ENCODE results near the gene PCDHGA1. TPM values are rescaled to one million over a fixed set of nuclear protein-coding genes. Genes with fewer than 3 reads are reported as not detected.

Gene PCDHGA1
- total and polyA plus RNA-seq, 9 of the 15 experiments (the other 6 are each of a cell fraction or from before 2014, with no cell fraction given): 0.05 to 0.26 (median 0.18) TPM; not detected in 2

DNA sequence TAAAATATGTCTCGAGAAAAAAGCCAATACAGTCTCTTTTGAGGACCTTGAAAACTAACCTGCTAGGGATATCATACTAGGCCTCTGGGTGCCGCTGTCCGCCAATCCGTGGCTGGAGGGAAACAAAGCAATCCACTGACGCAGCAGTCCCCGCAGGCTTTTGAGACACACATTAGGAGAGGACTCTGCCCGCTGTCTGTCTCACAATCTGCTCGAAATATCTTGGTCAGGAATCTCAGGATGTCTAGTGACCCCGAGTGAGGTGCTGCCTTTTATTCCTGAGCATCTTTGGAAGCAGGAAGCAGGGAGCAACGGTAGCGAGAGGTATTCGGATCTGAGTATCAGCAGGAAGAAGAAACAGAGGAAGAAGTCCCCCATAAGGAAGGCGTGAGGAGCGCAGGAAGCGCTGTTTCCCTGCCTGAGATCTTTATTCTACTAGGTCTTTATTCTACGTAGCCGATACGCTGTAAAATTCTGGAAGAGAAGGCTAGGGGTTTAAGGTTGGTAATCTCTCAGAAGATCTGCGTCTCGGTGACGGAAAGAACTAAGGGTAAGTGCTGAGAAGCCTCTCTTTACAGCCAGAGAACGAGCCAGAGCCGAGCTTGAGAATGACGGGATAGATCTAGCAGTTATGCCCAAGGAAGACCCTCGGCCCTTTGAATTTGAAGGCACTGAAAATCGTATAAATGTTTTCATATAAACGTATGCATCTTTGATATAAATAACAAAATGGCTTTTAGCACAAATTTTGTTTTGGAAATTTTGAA, 4.0 kb upstream of the PCDHGA1 start (continued):
- TF ChIP-seq POLR2AphosphoS2 (IDR thresholded peaks at IDR 0.05; ENCODE audit: low read length) (no peak), ZNF184 (CRISPR knock-in tag; IDR thresholded peaks at IDR 0.05) (no peak), MTF1 (CRISPR knock-in tag; IDR thresholded peaks at IDR 0.05; ENCODE audit: borderline replicate concordance) (no peak), RNF2 (IDR thresholded peaks at IDR 0.05) (no peak), RBBP5 (IDR thresholded peaks at IDR 0.05; ENCODE audit: borderline replicate concordance, insufficient read depth, low read length, poor library complexity, severe bottlenecking) (no peak), SMAD2 (IDR thresholded peaks at IDR 0.05; ENCODE audit: low read depth, low read length) (no peak), SMAD3 (CRISPR knock-in tag; conservative IDR thresholded peaks at IDR 0.05) (no peak), CBX2 (IDR thresholded peaks at IDR 0.05; ENCODE audit: insufficient read depth, low read length, poor library complexity, severe bottlenecking) (no peak), GABPA (tag; conservative IDR thresholded peaks at IDR 0.05; ENCODE audit: low read depth) (no peak), HDAC8 (tag; IDR thresholded peaks at IDR 0.05) (no peak), FUS (optimal IDR thresholded peaks at IDR 0.05; ENCODE audit: low read depth, low read length) (no peak), DPF2 (IDR thresholded peaks at IDR 0.05) (0 out of 2 replicates have a peak, but pooled peaks have one; percentile 26), ZNF75A (CRISPR knock-in tag; IDR thresholded peaks at IDR 0.05) (no peak), ZBTB17 (CRISPR knock-in tag; IDR thresholded peaks at IDR 0.05) (no peak), ZNF384 (IDR thresholded peaks at IDR 0.05; ENCODE audit: low read depth, low read length) (no peak; the same call in 1 of the 2 replicates), SMC3 (conservative IDR thresholded peaks at IDR 0.05; ENCODE audit: insufficient read depth, low read depth, low read length) (0 out of 2 replicates have a peak, but pooled peaks have one; percentile 26), PCBP2 (IDR thresholded peaks at IDR 0.05; ENCODE audit: low read depth, low read length, poor library complexity, severe bottlenecking) (no peak), TRIM28 (IDR thresholded peaks at IDR 0.05) (0 out of 2 replicates have a peak, but pooled peaks have one; percentile 31)
- TF ChIP-seq, protein P1, sequence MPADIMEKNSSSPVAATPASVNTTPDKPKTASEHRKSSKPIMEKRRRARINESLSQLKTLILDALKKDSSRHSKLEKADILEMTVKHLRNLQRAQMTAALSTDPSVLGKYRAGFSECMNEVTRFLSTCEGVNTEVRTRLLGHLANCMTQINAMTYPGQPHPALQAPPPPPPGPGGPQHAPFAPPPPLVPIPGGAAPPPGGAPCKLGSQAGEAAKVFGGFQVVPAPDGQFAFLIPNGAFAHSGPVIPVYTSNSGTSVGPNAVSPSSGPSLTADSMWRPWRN (IDR thresholded peaks at IDR 0.05; ENCODE audit: low read depth): no peak
- TF ChIP-seq, protein P2, sequence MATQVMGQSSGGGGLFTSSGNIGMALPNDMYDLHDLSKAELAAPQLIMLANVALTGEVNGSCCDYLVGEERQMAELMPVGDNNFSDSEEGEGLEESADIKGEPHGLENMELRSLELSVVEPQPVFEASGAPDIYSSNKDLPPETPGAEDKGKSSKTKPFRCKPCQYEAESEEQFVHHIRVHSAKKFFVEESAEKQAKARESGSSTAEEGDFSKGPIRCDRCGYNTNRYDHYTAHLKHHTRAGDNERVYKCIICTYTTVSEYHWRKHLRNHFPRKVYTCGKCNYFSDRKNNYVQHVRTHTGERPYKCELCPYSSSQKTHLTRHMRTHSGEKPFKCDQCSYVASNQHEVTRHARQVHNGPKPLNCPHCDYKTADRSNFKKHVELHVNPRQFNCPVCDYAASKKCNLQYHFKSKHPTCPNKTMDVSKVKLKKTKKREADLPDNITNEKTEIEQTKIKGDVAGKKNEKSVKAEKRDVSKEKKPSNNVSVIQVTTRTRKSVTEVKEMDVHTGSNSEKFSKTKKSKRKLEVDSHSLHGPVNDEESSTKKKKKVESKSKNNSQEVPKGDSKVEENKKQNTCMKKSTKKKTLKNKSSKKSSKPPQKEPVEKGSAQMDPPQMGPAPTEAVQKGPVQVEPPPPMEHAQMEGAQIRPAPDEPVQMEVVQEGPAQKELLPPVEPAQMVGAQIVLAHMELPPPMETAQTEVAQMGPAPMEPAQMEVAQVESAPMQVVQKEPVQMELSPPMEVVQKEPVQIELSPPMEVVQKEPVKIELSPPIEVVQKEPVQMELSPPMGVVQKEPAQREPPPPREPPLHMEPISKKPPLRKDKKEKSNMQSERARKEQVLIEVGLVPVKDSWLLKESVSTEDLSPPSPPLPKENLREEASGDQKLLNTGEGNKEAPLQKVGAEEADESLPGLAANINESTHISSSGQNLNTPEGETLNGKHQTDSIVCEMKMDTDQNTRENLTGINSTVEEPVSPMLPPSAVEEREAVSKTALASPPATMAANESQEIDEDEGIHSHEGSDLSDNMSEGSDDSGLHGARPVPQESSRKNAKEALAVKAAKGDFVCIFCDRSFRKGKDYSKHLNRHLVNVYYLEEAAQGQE (IDR thresholded peaks at IDR 0.05; ENCODE audit: borderline replicate concordance): peak; percentile 40; the same call in 1 of the 2 replicates
- TF ChIP-seq, protein P2 (CRISPR knock-in tag; IDR thresholded peaks at IDR 0.05; ENCODE audit: low read depth): no peak

Measured in K562 (cell line).